Hematopoietic multipotent progenitor cell treated with erythropoietin and hydrocortisone succinate and interleukin-3 and kit ligand, for 17 days (in vitro differentiated cells): ENCODE data around the gene NDUFS4.
"Not testable (repeated sequence)": the region's sequence is repeated elsewhere in the genome, so short reads cannot be mapped to it uniquely, and the experiment has no call there.

Experiments used
- DNase-seq: peaks from one replicate; pipeline ENCODE4 v3.0.0-alpha.2; 2015; ENCODE audit warnings: low spot score

Gene NDUFS4

GRCh38 chr5:53575101-53575500 is 14.7 kb downstream of the NDUFS4 start:
- no peak for DNase-seq

GRCh38 chr5:53575831-53576230 is 15.4 kb downstream of the NDUFS4 start:
- DNase-seq: no peak

GRCh38 chr5:53576674-53577073 is 16.2 kb downstream of the NDUFS4 start:
- no peak for DNase-seq

GRCh38 chr5:53578854-53579253 is 18.4 kb downstream of the NDUFS4 start:
- no peak for DNase-seq

GRCh38 chr5:53580547-53580946 is 20.1 kb downstream of the NDUFS4 start:
- no peak for DNase-seq

- DNase-seq: no peak
These were observed 21.8 kb downstream of the NDUFS4 start for GRCh38 chr5:53582225-53582624.

GRCh38 chr5:53590759-53591158 is 30.3 kb downstream of the NDUFS4 start:
- no peak for DNase-seq

- no peak for DNase-seq
These were observed 34.0 kb downstream of the NDUFS4 start for GRCh38 chr5:53594419-53594818.

- no peak for DNase-seq
These were observed 37.5 kb downstream of the NDUFS4 start for GRCh38 chr5:53597894-53598293.

- DNase-seq: no peak
These were observed 41.1 kb downstream of the NDUFS4 start for GRCh38 chr5:53601570-53601969.

GRCh38 chr5:53603009-53603687 is 42.7 kb downstream of the NDUFS4 start:
- DNase-seq: no peak

GRCh38 chr5:53604309-53604708 is 43.9 kb downstream of the NDUFS4 start:
- DNase-seq: no peak

GRCh38 chr5:53607886-53608285 is 47.4 kb downstream of the NDUFS4 start:
- no peak for DNase-seq

- DNase-seq: not testable (repeated sequence)
These were observed 48.5 kb downstream of the NDUFS4 start for GRCh38 chr5:53608897-53609296.

- DNase-seq: no peak
These were observed 52.6 kb downstream of the NDUFS4 start for GRCh38 chr5:53613061-53613460.

GRCh38 chr5:53613536-53613935 is 53.1 kb downstream of the NDUFS4 start:
- no peak for DNase-seq

GRCh38 chr5:53614376-53614885 is 54.0 kb downstream of the NDUFS4 start:
- no peak for DNase-seq

GRCh38 chr5:53616939-53617549 is 56.6 kb downstream of the NDUFS4 start:
- no peak for DNase-seq

GRCh38 chr5:53631251-53631650 is 70.8 kb downstream of the NDUFS4 start:
- no peak for DNase-seq

GRCh38 chr5:53642061-53642460 is 81.6 kb downstream of the NDUFS4 start:
- no peak for DNase-seq

- DNase-seq: no peak
These were observed 83.0 kb downstream of the NDUFS4 start for GRCh38 chr5:53643445-53643844.

- DNase-seq: no peak
These were observed 84.6 kb downstream of the NDUFS4 start for GRCh38 chr5:53645078-53645477.

GRCh38 chr5:53649352-53649751 is 88.9 kb downstream of the NDUFS4 start:
- DNase-seq: no peak

- DNase-seq: not testable (repeated sequence)
These were observed 100.1 kb downstream of the NDUFS4 start for GRCh38 chr5:53660573-53660972.
